GM12878 (cell line): ENCODE data around the gene STAT4. TPM values are rescaled to one million over a fixed set of nuclear protein-coding genes. Genes with fewer than 3 reads are reported as not detected.

ENCODE experiments used
- BACH1 ChIP-seq: fragments of 450-650 bp; IDR thresholded peaks from 2 replicates; pipeline ENCODE4 v1.6.1; 2017; ENCODE audit warnings: mild to moderate bottlenecking, borderline replicate concordance
- BHLHE40 ChIP-seq, 2 experiments: fragments of 450-650 bp in 1 of 2; IDR thresholded peaks; 2 replicates each; pipeline ENCODE4 v1.6.1; 2011 to 2017; ENCODE audit warnings: low read depth in 2 of 2, borderline replicate concordance in 1 of 2, improper control_type of control experiment in 1 of 2, low read length in 1 of 2, mild to moderate bottlenecking in 1 of 2
- BRCA1 ChIP-seq: IDR thresholded peaks from 2 replicates; pipeline ENCODE4 v1.6.1; 2011; ENCODE audit warnings: low read depth, low read length, improper control_type of control experiment
- E2F4 ChIP-seq: IDR thresholded peaks from 2 replicates; pipeline ENCODE4 v1.6.1; 2012; ENCODE audit warnings: low read depth, low read length, improper control_type of control experiment
- ESRRA ChIP-seq: IDR thresholded peaks from 2 replicates; pipeline ENCODE4 v1.6.1; 2012; ENCODE audit warnings: mild to moderate bottlenecking, low read length, improper control_type of control experiment
- HDAC6 ChIP-seq: fragments of 200-600 bp; sonication (generic); IDR thresholded peaks from one replicate; pipeline ENCODE4 v1.8.0; 2017; ENCODE audit warnings: antibody characterized with exemption; ENCODE audit not compliant: unreplicated experiment
- IKZF2 ChIP-seq, 2 experiments: fragments of 450-650 bp; IDR thresholded peaks; 2 replicates each; pipeline ENCODE4 v1.6.1; 2017; ENCODE audit warnings: mild to moderate bottlenecking in 2 of 2, moderate library complexity in 2 of 2
- JUND ChIP-seq: IDR thresholded peaks from 2 replicates; pipeline ENCODE4 v1.6.1; 2012; ENCODE audit warnings: low read depth, mild to moderate bottlenecking, low read length, improper control_type of control experiment, moderate library complexity
- MXI1 ChIP-seq: fragments of 150-350 bp; IDR thresholded peaks from 2 replicates; pipeline ENCODE4 v1.6.1; 2011; ENCODE audit warnings: low read depth, mild to moderate bottlenecking, inconsistent platforms, low read length, improper control_type of control experiment
- PBX3 ChIP-seq: IDR thresholded peaks from 2 replicates; pipeline ENCODE4 v1.6.1; 2011; ENCODE audit warnings: mild to moderate bottlenecking, low read depth, low read length, moderate library complexity; ENCODE audit not compliant: insufficient replicate concordance
- REST ChIP-seq: IDR thresholded peaks from 2 replicates; pipeline ENCODE4 v1.6.1; 2012; ENCODE audit warnings: mild to moderate bottlenecking, low read depth, low read length
- SREBF1 ChIP-seq: IDR thresholded peaks from 2 replicates; pipeline ENCODE4 v1.6.1; 2012; ENCODE audit warnings: mild to moderate bottlenecking, low read length
- ZBED1 ChIP-seq: IDR thresholded peaks from 2 replicates; pipeline ENCODE4 v1.6.1; 2016; ENCODE audit warnings: borderline replicate concordance
- ZBTB4 ChIP-seq: fragments of 450-650 bp; formaldehyde crosslinking; IDR thresholded peaks from 2 replicates; pipeline ENCODE4 v1.4.0; 2022; ENCODE audit warnings: mild to moderate bottlenecking, moderate library complexity
- ZNF687 ChIP-seq: fragments of 450-650 bp; IDR thresholded peaks from 2 replicates; pipeline ENCODE4 v1.6.1; 2017; ENCODE audit warnings: mild to moderate bottlenecking, moderate library complexity
- polyA plus RNA-seq, 11 experiments: library from polyadenylated mRNA; depleted of rRNA in 4 of 11; unstranded in 6 of 11; stranded (reverse) in 5 of 11; fragments of >200 nt; fragmentation: Nextera tagmentation in 4 of 11; fragmentation: Illumina TruSeq in 1 of 11; extraction: Ambion mirVana in 4 of 11; extraction: Trizol in 1 of 11; gene quantifications; 1 replicate in 1 of 11; 2 replicates in 10 of 11; pipeline versions ENCODE4 v1.2.1 to v1.2.3, GENCODE V29; 2011 to 2016; ENCODE audit warnings: inconsistent platforms in 2 of 11, missing spikeins in 2 of 11, low read depth in 1 of 11
- total RNA-seq, 4 experiments: library from RNA; depleted of rRNA in 3 of 4; stranded (reverse); fragments of >200 nt in 3 of 4; fragmentation: Illumina TruSeq in 1 of 4; extraction: Trizol in 1 of 4; gene quantifications; 2 replicates each; pipeline versions ENCODE4 v1.2.1 to v1.2.3, GENCODE V29; 2013 to 2021

The STAT4 gene
- total and polyA plus RNA-seq, 10 of the 15 experiments (the other 5 are each of a cell fraction or from before 2014, with no cell fraction given), result 3.1 to 9.3 (median 7.1) TPM

- TF ChIP-seq E2F4, result peak; percentile 71
- 0 out of 2 replicates have a peak, but pooled peaks have one; percentile 22 for TF ChIP-seq ESRRA
- no peak for TF ChIP-seq BRCA1
- TF ChIP-seq MXI1, result peak; percentile 89
- no peak for TF ChIP-seq SREBF1
- peak; percentile 91 for TF ChIP-seq JUND
- peak; percentile 79 for TF ChIP-seq HDAC6
- TF ChIP-seq ZBTB4 (CRISPR knock-in tag), result peak; percentile 37; the same call in 1 of the 2 replicates
- TF ChIP-seq PBX3, result peak; percentile 56
- peak; percentile 26 to 80; a peak in 3 of 4 replicates for TF ChIP-seq IKZF2 (IDR thresholded peaks at IDR 0.05)
- TF ChIP-seq BACH1, result peak; percentile 92
- peak; percentile 53; the same call in 1 of the 2 replicates for TF ChIP-seq REST
- TF ChIP-seq ZBED1, result peak; percentile 85; the same call in 1 of the 2 replicates
- TF ChIP-seq BHLHE40 (IDR thresholded peaks at IDR 0.05; ENCODE audit: borderline replicate concordance in 1 of 2, low read depth in 2 of 2, low read length in 1 of 2), result peak; percentile 88 to 93
- TF ChIP-seq ZNF687, result peak; percentile 86
Measured at GRCh38 chr2:191013932-191014652, 136.7 kb downstream of the STAT4 start, which contains the start of gene STAT1 (continued).
